HG02973 (cell line): ENCODE results near the gene RIOK2.

Experiments
- ATAC-seq: cut with Tn5 transposase; IDR thresholded peaks from one replicate; pipeline ENCODE4 v1.9.1; 2021; ENCODE audit warnings: moderate library complexity; ENCODE audit not compliant: unreplicated experiment

RIOK2 gene

GRCh38 chr5:97127727-97128126, 55.3 kb downstream of the RIOK2 start:
- no peak for ATAC-seq

GRCh38 chr5:97125125-97125683, 57.8 kb downstream of the RIOK2 start:
- ATAC-seq, result no peak

GRCh38 chr5:97124335-97124734, 58.7 kb downstream of the RIOK2 start:
- no peak for ATAC-seq

GRCh38 chr5:97121848-97122247, 61.2 kb downstream of the RIOK2 start:
- ATAC-seq, result no peak

- ATAC-seq, result no peak
Measured at GRCh38 chr5:97120195-97120594, 62.9 kb downstream of the RIOK2 start.

- ATAC-seq, result no peak
Measured at GRCh38 chr5:97119007-97119390, 64.0 kb downstream of the RIOK2 start.

GRCh38 chr5:97118261-97119006, 64.6 kb downstream of the RIOK2 start:
- ATAC-seq, result no peak

GRCh38 chr5:97115932-97116331, 67.1 kb downstream of the RIOK2 start:
- ATAC-seq, result no peak

GRCh38 chr5:97112230-97112629, 70.8 kb downstream of the RIOK2 start:
- ATAC-seq, result no peak

- no peak for ATAC-seq
Measured at GRCh38 chr5:97111616-97112015, 71.4 kb downstream of the RIOK2 start.

- no peak for ATAC-seq
Measured at GRCh38 chr5:97111004-97111403, 72.0 kb downstream of the RIOK2 start.
